HT1080 (cell line): Measurements from ENCODE around the gene PRCP. TPM values are rescaled to one million over a fixed set of nuclear protein-coding genes. Genes with fewer than 3 reads are reported as not detected.
"Not testable (repeated sequence)": the region's sequence is repeated elsewhere in the genome, so short reads cannot be mapped to it uniquely, and the experiment has no call there.

Experiments used
- DNase-seq: peaks from one replicate; pipeline ENCODE4 v3.0.0-alpha.2; 2015; ENCODE audit warnings: low read depth
- total RNA-seq: library from RNA; depleted of rRNA; stranded (reverse); fragments of >200 nt; shearing (Covaris generic); gene quantifications from 2 replicates; pipeline ENCODE4 v1.2.3, GENCODE V29; 2014

Gene PRCP
- total RNA-seq, 1 experiment from 2014 or later, result 31.0 TPM

DNA sequence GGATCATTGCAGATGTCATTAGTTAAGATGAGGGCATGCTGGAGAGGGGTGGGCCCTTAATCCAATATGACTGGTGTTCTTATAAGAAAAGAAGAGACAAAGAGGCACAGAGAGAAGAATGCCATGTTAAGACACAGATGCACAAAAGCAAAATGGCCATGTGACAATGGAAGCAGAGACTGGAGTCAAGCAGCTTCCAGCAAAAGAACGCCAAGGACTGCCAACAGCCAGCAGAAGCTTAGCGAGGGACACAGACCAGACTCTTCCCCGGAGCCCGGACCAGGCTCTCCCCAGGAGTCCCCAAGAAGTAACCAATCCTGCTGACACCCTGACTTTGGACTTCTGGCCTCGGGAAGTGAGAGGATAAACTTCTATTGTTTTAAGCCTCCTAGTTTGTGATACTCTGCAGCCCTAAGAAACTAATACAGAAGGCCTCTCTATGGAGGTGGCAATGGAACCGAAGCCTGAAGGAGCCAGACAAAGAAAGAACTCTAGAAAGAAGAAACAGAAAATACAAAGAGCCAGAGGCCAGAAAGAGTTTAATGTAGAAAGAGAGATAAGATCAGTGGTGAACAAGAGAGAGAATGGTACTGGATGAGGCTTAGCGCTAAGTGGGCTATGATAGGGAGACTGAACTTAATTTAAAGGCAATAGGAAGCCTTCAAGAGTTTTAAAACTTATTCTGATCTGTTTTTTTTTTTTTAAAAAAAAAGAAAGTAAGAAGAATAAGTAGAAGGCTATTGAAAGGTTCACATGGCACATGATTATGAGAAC lies 27.7 kb downstream of the PRCP start:
- DNase-seq, result no peak

DNA sequence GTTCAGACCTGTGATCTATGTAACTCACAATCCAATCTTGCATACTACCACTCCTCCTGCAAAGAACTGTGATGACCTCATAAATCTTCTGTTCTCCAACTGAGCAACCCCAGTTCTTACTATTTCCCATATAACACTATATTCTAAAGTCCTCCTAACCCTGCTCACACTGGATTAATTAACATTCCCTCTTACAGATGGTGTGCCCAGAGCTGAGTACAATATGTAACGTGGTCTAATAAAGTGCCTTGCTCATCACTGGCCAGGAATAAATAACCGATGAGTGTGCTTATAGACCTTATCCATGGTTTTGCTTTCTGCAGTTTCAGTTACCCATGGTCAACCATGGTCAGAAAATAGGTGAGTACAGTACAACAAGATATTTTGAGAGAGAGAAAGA lies 28.6 kb downstream of the PRCP start:
- DNase-seq, result no peak

DNA sequence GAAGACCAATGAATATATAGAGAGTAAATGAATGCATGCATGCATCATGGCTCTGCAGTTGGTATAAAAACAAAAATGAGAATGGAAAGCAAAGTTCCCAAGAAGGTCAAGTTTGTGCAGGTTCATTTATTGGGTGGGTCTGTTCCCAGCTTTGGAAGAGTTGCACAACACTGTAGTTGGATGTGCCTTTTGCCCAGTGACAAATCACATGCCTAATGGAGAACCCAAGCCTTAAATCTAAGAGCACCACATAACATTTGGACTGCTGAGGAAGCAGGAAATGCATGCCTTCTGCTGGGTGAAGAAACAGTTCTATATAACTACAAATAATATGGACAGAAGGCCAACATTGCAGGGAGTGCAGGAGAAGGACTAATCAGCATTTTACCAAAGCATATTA lies 30.6 kb downstream of the PRCP start:
- no peak for DNase-seq

DNA sequence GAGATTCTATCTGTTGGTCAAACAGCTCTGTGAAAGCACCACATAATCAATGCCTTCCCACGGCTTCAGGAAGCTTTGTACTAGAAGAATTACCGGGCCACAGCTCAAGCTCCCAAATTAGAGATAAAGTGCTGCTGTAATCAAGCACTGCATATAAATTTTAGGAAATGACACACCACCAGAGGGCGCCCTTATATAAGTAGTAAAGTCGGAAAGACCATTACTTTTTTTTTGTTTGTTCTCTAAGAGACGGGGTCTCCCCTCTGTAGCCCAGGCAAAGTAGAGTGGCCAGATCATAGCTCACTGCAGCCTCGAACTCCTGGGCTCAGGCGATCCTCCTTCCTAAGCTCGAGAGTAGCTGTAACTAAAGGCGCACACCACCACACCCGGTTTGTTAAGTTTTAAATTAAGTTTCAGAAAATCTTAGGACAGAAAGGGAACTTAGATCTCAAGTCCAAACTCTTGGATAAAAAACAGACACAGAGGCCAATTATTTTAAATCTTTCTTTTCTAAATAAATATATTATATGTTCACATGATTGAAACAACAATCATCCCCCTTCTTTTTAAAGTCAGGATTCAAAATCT lies 32.6 kb downstream of the PRCP start:
- peak; percentile 59 for DNase-seq

DNA sequence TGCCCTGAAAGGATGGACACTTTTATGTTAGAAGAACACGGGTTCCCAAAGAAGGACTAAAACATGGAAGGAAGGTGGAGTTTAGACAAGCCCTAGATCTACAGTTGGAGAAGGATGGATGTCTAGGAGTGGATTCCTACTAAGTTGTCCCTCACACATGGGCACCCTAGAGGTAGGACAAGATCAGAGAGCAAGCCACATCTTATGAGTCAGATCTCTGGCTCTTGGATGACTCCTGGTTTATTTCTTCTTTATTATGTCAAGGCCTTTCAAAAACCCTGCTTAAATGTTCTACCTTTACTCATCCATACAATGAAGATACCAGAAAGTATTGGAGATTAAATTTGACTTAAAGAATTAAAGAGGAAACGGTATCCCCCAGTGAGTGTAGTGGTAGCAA lies 34.4 kb downstream of the PRCP start:
- DNase-seq, result peak; percentile 26

DNA sequence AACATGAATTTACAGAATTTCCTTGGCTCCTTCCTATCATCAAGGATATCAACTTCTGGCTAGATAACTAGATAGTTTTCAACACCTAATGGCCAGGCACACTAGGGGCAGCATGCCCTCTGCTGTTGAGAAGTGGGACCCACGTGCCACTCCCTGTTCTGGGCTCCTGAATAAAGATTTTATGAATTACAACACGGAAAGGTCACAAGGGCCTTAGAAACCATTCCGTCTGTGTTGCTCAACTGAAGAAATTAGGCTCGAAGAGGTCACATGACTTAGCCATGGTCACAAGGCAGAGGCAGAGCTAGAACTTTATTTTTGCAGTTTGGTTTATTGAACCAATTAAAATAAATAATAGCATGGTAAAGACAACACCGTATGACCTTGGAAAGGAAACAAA lies 36.0 kb downstream of the PRCP start:
- DNase-seq, result peak; percentile 57

DNA sequence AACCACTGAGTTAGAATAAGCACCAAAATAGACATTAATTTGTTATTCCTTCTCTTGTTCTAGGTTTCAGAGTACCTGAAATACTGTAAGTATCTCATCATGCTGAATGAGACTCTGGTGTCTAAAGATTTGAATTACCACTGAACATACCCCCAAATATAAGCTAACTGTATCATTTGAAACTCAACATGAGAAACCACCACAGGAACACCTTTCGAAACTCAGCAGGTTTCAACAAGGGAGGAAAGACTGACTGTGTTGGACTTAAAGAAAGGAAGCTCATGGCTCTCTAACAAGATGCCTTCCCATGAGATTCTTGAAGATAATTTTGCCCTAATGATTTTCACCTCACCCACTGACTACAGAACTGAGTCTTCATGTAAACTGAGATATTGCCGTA lies 37.0 kb downstream of the PRCP start:
- no peak for DNase-seq

DNA sequence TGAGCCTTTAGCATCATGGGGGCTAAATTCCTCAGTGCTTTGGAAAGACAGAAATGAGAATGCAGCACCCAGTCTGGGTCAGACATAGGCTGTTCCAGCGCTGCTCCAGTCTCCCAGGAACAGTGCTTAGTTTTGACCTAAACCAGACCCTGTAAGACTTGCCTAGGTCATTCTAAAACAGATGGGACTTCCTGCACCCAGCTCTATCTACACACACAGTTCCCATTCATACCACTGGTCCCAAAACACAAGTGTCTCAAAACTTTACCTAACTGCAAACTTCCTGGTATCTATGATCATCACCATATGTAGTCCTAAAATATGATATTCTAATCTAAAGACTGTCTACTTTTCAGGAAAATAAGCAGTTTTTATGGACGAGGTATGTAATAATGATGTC lies 37.9 kb downstream of the PRCP start:
- DNase-seq, result no peak

DNA sequence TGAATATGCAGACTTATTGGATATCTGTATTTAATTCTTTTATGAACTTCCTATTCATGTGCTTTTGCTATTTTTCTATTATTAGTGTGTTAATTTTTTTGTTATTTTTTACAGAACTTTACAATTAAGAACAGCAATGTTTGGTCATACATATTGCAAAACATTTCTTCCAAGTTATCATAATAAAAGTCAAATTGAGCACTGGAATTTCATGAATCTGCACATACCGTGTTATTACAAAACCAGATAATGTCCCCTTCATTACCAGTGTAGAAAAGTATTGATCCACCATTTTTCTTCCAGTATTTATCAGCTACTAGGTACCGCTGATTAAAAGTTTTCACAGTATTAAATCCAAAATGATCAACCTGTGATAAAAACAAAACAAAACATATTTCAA lies 40.5 kb downstream of the PRCP start:
- no peak for DNase-seq

DNA sequence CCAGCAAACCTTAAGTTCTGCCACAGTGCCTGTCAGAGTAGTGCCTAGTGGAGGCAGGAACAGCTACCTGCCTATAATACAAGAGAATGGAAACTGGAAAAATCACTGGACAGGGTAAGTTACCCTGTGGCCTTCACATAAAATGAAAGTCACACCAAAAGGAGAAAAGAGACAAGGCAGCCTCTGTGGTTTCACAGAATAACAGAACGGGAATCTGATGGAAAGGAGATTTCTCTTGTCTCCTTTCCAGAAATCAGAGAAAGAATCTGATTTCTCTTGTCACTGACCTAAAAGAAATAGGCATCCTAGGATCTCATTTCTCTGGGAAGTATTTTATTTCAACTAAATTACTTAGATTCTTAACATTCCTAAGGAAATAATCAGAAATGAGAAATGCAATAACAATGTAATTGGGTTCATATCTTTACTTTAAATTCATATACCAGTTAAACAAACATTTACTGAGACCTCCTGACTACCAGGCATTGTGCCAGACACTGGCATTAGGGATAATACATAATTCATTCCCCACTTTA lies 41.6 kb downstream of the PRCP start:
- peak; percentile 73 for DNase-seq

DNA sequence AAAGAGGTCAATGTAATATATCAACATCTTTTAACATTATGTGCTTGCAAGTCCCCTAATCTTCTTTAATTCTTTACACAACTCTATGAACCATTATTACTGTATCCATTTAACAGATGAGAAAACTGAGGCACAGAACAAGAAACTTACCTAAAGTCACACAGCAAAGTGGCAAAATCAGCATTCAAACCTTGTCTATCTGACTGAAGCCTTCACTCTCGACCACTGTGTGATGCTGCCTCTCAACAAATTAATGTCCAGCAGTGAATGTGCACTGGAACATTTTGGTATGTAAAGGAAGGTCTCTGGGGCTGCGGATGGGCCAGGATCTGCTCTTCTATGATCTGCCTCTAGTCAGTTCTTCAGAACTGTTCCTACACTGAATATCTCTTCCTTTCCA lies 42.1 kb downstream of the PRCP start:
- no peak for DNase-seq

DNA sequence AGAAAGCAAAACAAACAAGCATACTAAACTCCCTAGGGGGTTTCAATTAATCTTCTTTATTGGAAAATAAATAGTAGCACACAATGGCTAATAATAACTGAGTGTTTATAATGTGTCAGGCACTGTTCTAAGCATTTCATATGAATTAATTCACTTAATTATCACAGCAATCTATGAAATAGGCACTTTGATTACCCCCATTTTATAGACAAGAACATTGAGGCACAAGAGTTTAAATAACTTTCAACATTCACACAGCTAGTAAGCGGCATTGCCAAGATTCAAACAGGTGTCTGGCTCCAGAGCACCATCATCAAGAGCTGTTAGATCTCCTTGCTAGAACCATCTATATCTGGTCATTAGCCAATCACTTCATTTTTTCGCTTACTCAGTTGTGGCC lies 43.1 kb downstream of the PRCP start:
- DNase-seq, result no peak

DNA sequence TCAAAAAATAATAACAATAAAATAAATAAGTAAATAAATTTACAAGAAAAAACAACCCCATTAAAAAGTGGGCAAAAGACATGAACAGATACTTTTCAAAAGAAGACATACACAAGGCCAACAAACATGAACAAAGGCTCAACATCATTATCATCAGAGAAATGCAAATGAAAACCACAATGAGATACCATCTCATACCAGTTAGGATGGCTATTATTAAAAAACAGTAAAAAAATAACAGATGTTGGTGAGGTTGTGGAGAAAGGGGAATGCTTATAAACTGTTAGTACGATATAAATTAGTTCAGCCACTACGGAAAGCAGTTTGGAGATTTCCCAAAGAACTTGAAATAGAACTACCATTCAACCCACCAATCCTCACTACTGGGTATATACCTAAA lies 44.6 kb downstream of the PRCP start:
- no peak for DNase-seq

DNA sequence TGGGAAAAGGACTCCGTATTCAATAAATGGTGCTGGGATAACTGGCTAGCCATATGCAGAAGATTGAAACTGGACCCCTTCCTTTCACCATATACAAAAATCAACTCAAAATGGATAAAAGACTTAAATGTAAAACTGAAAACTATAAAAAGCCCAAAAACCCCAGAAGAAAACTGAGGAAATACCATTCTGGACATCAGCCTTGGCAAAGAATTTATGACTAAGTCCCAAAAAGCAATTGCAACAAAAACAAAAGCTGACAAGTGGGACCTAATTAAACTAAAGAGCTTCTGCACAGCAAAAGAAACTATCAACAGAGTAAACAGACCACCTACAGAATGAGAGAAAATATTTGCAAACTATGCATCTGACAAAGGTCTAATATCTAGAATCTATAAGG lies 45.3 kb downstream of the PRCP start:
- DNase-seq, result not testable (repeated sequence)

DNA sequence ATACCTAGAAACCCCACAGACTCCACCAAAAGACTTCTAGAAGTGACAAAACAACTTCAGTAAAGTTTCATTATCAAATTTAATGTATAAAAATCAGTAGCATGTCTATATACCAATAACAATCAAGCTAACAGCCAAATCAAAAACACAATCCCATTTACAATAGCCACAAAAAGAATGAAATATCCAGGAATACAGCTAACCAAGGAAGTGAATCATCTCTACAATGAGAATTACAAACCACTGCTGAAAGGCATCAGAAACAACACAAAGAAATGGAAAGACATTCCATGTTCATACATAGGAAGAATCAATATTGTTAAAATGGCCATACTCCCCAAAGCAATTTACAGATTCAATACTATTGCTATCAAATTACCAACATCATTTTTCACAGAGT lies 46.0 kb downstream of the PRCP start:
- peak; percentile 48 for DNase-seq

DNA sequence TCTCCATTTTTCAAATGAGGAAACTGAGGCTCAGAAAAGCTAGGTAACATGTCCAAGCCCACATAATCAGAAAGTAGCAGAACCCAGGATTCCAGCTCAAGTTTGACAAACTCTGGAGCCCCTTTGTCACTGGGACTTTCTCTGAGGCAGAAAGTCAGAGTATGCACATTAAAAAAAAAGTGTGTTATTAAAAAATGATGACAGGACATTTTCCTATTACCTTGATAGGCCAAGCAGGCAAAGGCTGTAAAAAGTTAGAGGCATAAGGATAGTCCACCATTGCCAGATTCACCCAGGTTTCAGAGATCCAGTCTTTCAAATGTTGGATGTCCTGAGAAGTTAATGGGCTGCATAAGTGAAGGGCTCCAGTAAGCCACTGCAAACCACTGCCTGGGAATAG lies 51.4 kb downstream of the PRCP start:
- no peak for DNase-seq

DNA sequence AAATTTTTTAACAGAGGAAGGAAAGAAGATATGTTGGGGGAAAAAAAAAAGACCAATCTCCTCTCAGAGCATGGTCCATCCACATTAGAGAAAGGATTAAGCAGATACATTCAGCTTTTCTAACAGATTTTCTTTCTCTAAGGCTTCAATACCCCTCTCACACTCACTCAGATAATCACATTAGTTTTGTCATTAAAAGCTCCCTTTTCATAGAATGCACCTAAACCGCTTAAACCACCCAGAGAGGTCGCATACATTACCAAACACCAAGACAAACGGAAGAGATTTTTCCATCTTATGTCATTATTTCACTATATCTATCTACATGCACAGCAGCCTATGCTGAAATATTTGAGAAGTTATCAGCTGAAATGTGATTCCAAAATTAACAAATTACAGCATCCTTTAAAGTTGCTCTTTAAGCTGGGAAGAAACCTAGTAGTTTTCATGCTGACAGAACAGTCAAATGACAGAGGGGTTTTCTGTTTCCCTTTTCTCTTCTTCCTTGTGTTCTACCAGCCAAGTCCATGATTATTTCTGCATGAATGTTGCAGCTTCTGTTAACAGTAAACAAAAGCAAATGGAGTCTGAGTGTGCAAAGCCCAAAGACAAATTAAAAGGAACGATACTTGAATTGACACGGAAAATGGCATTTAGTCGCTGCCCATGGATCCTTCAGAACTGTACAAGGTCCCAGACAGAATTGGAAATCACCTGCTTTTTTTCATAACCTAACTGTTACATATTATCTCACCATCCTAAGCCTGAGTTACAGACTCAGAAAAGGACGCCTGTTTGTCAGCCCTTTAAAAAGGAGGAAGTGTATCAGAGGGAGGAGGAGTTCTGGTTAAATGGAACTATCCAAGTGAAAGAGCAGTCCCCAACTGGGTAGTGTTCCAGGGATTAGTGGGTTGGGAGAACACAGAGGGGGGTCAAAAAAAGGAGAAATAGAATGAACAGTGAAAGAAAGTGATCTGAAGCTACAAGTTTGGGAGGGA lies 54.6 kb downstream of the PRCP start:
- no peak for DNase-seq

DNA sequence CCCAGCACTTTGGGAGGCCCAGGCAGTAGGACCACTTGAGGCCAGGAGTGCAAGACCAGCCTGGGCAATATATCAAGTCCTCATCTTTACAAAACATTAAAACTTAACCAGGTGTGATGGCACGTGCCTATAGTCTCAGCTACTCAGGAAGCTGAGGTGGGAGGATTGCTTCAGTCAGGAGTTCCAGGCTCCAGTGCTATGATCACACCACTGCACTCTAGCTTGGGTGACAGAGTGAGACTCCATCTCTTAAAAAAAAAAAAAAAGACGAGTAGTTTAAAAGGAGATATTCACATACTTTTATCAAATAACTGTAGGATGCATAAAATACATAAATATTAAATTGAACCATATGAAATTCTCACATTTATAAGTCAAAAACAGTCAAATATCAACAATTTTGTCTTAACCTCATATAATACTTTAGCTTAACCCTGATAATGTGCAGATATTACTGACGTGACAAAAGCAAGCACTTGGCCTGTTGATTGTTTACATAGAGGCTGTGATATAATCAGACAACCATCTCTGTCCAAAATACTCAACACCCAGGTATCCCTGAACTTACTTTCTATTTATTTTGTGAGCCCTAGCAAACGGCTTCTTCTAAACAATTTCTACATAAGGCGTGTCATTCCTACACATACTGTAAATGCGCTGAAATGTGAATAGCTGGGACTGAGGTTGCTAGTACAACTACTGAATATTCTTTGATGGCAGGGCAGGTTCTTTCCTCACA lies 57.0 kb downstream of the PRCP start:
- DNase-seq, result no peak

DNA sequence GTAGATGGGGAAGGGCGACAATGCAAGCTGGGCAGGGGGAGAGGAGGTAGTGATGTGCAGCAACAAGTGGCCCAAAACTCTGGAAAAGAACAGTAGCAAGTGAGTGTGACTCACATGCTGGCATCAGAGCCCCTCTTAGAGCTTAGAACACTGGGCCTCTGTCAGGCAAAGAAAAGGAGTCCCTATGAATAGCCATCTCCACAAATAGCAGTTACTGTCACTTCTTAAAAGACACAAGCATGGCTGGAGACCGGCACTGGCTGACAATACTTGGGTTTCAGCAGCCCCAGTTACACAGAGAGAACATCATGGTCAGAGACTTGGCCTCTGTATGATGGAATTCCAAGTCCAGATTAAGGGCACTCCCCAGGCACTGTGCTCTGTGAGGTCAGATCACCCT lies 58.2 kb downstream of the PRCP start:
- no peak for DNase-seq

DNA sequence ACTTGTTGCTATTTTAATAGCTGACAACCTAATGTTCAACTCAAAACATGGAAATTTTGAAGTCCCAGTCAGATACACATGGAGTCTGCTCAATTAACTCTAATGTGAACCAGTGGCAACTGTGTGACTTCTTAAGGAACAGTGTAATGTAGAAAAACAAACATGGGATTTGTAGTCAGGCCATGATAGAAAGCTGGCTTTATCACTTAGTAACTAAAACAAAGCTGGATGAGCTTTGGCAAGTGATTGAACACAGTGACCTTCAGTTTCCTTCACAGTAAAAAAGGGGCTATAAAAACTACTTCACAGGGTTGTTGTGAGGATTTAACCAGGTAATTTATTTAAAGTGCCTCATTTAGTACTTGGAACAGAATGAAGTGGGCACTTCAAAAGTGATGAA lies 62.6 kb downstream of the PRCP start:
- no peak for DNase-seq

DNA sequence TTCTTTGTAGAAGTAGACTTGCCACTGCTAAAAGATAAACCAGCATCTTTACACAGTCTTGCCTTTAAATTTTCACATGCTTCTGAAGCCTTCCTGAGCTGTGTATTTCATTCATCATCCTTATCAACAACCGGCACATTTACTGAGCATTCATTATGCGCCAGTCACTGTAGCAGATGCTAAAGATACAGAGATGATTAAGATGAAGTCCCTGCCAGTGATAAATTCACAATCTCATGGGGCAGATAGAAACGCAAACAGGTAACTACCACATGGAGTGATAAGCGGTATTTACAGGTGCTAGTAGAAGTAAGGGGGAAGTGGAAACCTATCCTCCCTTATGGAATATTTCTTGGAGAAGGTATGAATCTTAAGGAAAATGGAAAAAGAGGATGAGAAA lies 67.2 kb downstream of the PRCP start:
- no peak for DNase-seq
